Measurements from ENCODE around the gene PLK5.

GRCh38 chr19:1475751-1476437, 48.0 kb upstream of the PLK5 start:
- TF ChIP-seq TEAD4 (IDR thresholded peaks at IDR 0.05) (no peak), ZBTB7A (IDR thresholded peaks at IDR 0.05; ENCODE audit: low read depth) (no peak), EGR1 (IDR thresholded peaks at IDR 0.05) (no peak), CREB1 (IDR thresholded peaks at IDR 0.05; ENCODE audit: low read depth) (no peak), REST (IDR thresholded peaks at IDR 0.05; ENCODE audit: low read depth) (no peak), FOXM1 (IDR thresholded peaks at IDR 0.05; ENCODE audit: borderline replicate concordance, low read depth) (no peak), MAX (IDR thresholded peaks at IDR 0.05) (no peak), NFIC (IDR thresholded peaks at IDR 0.05) (no peak), RAD21 (IDR thresholded peaks at IDR 0.05; ENCODE audit: low read depth) (no peak), TAF1 (IDR thresholded peaks at IDR 0.05; ENCODE audit: low read depth) (no peak), EP300 (IDR thresholded peaks at IDR 0.05; ENCODE audit: borderline replicate concordance) (no peak), CEBPB (IDR thresholded peaks at IDR 0.05) (no peak), TCF12 (IDR thresholded peaks at IDR 0.05; ENCODE audit: low read depth) (no peak), USF1 (IDR thresholded peaks at IDR 0.05) (no peak)

Data from Ishikawa (cell line).